Kidney glomerular epithelial cell (primary cell): ENCODE results near the gene RGS1.

Experiments
- DNase-seq: peaks from one replicate; lab custom pipeline; 2025; lab: John Stamatoyannopoulos, UW

RGS1 gene

GRCh38 chr1:192575499-192576189, at the start of gene RGS1:
Gene RGS1 (plus strand): TSS chr1:192575773. CDS start chr1:192575793, 20 bp downstream.
- DNase-seq = no peak

- no peak for DNase-seq
These were observed 48.3 kb upstream of the RGS1 start for GRCh38 chr1:192527111-192527795.

- no peak for DNase-seq
These were observed 47.6 kb upstream of the RGS1 start for GRCh38 chr1:192527950-192528349.

GRCh38 chr1:192529031-192529755, 46.4 kb upstream of the RGS1 start:
- no peak for DNase-seq

GRCh38 chr1:192529811-192530210, 45.8 kb upstream of the RGS1 start:
- DNase-seq = no peak

- DNase-seq = no peak
These were observed 45.3 kb upstream of the RGS1 start for GRCh38 chr1:192530254-192530653.

GRCh38 chr1:192531037-192531703, 44.4 kb upstream of the RGS1 start:
- peak; percentile 46 for DNase-seq

- no peak for DNase-seq
These were observed 40.9 kb upstream of the RGS1 start for GRCh38 chr1:192534666-192535065.

- no peak for DNase-seq
These were observed 39.5 kb upstream of the RGS1 start for GRCh38 chr1:192535916-192536664.

- DNase-seq = no peak
These were observed 36.9 kb upstream of the RGS1 start for GRCh38 chr1:192538407-192539296.

GRCh38 chr1:192539297-192540092, 36.1 kb upstream of the RGS1 start:
- peak; percentile 95 for DNase-seq

- no peak for DNase-seq
These were observed 32.1 kb upstream of the RGS1 start for GRCh38 chr1:192543445-192543844.

GRCh38 chr1:192545896-192546521, 29.6 kb upstream of the RGS1 start:
- no peak for DNase-seq

GRCh38 chr1:192546596-192547190, 28.9 kb upstream of the RGS1 start:
- no peak for DNase-seq

- no peak for DNase-seq
These were observed 28.1 kb upstream of the RGS1 start for GRCh38 chr1:192547501-192547900.

GRCh38 chr1:192549937-192550336, 25.6 kb upstream of the RGS1 start:
- DNase-seq = no peak

- peak; percentile 49 for DNase-seq
These were observed 24.5 kb upstream of the RGS1 start for GRCh38 chr1:192550922-192551534.

- no peak for DNase-seq
These were observed 22.8 kb upstream of the RGS1 start for GRCh38 chr1:192552760-192553191.
